ENCODE results near the gene MAG. TPM values are rescaled to one million over a fixed set of nuclear protein-coding genes. Genes with fewer than 3 reads are reported as not detected.

The MAG gene
- total RNA-seq, 4 donors from 2014 or later: 0.65 to 2.4 (median 1.2) TPM; not detected in 1

DNA sequence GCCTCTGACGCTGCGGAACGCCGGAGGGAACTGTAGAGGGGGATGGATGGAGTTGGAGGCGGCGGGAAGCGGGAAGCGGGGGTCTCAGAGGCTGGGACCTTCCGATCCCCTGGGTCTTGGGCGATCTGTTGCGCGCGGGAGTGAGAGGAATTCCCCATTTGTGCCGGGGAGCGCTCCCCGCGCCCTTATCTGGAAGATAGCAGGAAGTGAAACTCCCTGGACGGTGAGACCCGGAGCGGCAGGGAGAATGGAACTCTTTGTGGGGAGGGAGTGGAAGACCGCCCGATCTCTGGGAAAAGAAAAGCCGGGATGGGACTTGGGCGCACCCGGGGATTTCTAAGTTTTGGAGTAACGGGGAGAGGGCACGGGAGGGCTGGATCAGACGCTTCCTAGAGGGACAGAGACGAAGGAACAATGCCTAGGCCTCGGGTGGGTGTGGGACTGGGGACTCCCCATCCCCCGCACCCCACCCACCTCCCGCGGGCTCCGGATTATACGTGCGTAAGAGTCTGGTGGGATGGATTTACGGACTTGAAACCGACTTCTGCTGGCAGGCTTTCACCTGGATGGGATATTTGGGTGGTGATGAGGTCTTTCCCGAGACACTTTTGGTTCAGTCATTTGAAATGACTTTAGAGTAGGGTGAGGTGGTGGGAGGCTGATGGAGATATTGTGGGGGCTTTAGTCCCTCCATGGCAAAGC is 42.7 kb upstream of the MAG start:
- Histone ChIP-seq H3K4me1 (peaks cover 9 to 23% (median 21%) of the 10 kb centered on the region in 4 donors), H3K4me3 (peak overlapping the region; percentile 49 to 62 (median 51)), H3K27ac (replicated peaks in 1 of 4) (peak overlapping the region; percentile 55 to 73 (median 64)), H3K9me3 (peaks cover 0 to 6% (median 2%) of the 10 kb centered on the region in 4 donors), H3K36me3 (no peaks in the 10 kb centered on the region), H3K27me3 (peaks cover 0 to 83% (median 17%) of the 10 kb centered on the region in 4 donors)
- TF ChIP-seq POLR2AphosphoS5 (IDR thresholded peaks at IDR 0.05) (no peak), POLR2A (IDR thresholded peaks at IDR 0.05; ENCODE audit: low read depth) (no peak), EP300 (IDR thresholded peaks at IDR 0.05) (no peak)
- TF ChIP-seq, protein P1, sequence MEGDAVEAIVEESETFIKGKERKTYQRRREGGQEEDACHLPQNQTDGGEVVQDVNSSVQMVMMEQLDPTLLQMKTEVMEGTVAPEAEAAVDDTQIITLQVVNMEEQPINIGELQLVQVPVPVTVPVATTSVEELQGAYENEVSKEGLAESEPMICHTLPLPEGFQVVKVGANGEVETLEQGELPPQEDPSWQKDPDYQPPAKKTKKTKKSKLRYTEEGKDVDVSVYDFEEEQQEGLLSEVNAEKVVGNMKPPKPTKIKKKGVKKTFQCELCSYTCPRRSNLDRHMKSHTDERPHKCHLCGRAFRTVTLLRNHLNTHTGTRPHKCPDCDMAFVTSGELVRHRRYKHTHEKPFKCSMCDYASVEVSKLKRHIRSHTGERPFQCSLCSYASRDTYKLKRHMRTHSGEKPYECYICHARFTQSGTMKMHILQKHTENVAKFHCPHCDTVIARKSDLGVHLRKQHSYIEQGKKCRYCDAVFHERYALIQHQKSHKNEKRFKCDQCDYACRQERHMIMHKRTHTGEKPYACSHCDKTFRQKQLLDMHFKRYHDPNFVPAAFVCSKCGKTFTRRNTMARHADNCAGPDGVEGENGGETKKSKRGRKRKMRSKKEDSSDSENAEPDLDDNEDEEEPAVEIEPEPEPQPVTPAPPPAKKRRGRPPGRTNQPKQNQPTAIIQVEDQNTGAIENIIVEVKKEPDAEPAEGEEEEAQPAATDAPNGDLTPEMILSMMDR (IDR thresholded peaks at IDR 0.05): no peak
- intact Hi-C loops (cut with DNase I): no loop called here
- WGBS: 9% methylated on average over 39 of the region's 39 CpGs
- DNase-seq (ENCODE audit: extremely low spot score): peak; percentile 72

DNA sequence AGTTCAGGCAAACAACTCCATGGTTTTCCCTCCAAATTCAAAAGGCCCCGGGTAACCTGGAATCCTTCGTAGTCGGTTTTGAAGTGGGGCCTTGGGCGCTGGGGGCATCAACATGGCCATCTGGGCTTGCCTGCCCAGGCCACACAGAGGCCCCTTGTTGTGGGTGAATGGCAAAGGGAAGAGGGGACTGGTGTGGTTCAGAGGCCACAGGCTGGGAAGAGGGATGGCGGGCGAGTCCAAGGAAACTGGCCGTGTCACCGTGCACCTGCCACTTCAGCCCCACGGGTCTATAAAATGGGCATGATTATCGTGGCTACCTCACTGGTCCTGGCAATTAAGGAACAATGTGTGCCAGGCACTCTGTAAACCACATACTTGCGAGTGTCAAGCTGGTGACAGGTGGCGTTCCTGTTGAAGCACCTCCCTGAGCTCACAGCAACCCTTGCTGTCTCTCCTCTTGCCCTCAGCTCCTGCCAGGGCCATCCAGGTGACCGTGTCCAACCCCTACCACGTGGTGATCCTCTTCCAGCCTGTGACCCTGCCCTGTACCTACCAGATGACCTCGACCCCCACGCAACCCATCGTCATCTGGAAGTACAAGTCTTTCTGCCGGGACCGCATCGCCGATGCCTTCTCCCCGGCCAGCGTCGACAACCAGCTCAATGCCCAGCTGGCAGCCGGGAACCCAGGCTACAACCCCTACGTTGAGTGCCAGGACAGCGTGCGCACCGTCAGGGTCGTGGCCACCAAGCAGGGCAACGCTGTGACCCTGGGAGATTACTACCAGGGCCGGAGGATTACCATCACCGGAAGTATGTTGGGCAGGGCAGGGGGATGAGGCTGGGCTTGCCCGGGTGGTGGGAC is 41.9 kb upstream of the MAG start:
- 82% methylated on average over 31 of the region's 34 CpGs for WGBS
- TF ChIP-seq, protein P1 (IDR thresholded peaks at IDR 0.05): no peak
- TF ChIP-seq EP300 (IDR thresholded peaks at IDR 0.05) (no peak), POLR2A (IDR thresholded peaks at IDR 0.05; ENCODE audit: low read depth) (no peak), POLR2AphosphoS5 (IDR thresholded peaks at IDR 0.05) (no peak)
- Histone ChIP-seq H3K9me3 (peaks cover 0 to under 1% (median 0%) of the 10 kb centered on the region in 4 donors), H3K27me3 (peaks cover 0 to 90% (median 17%) of the 10 kb centered on the region in 4 donors), H3K4me3 (peak overlapping the region; percentile 49 to 62 (median 51)), H3K27ac (replicated peaks in 1 of 4) (peak overlapping the region in 1 of 4 donors; percentile 60), H3K36me3 (no peaks in the 10 kb centered on the region), H3K4me1 (peaks cover 11 to 23% (median 22%) of the 10 kb centered on the region in 4 donors)
- intact Hi-C loops (cut with DNase I): no loop called here
- DNase-seq (ENCODE audit: extremely low spot score): peak; percentile 85

DNA sequence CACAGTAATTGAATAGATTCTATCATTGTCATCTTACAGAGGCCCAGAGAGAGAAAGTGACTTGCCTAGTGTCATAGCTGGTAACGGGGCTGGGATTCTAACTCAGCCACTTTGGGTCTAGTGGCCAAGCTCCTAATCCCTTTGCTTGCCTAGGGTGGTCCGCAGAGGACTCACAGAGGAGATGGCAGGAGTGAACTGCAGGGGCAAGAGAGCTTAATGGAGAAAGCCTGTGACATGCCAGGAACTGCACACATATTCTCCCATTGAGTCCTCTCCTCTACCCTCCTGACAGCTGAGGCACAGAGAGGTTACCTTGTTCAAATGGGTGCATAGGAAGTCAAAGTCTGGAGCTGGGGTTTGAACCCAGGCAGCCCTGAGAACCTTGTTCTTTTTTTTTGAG is 40.5 kb upstream of the MAG start:
- DNase-seq (ENCODE audit: extremely low spot score): peak; percentile 79
- Histone ChIP-seq H3K27ac (replicated peaks in 1 of 4) (no peak overlapping the region), H3K27me3 (peaks cover 0 to 86% (median 17%) of the 10 kb centered on the region in 4 donors), H3K9me3 (no peaks in the 10 kb centered on the region), H3K4me3 (no peak overlapping the region), H3K4me1 (peaks cover 15 to 26% (median 23%) of the 10 kb centered on the region in 4 donors), H3K36me3 (no peaks in the 10 kb centered on the region)
- TF ChIP-seq, protein P1 (IDR thresholded peaks at IDR 0.05): no peak
- TF ChIP-seq POLR2A (IDR thresholded peaks at IDR 0.05; ENCODE audit: low read depth) (no peak), EP300 (IDR thresholded peaks at IDR 0.05) (no peak), POLR2AphosphoS5 (IDR thresholded peaks at IDR 0.05) (no peak)
- intact Hi-C loops (cut with DNase I): no loop called here
- WGBS: 67% methylated on average over 2 of the region's 2 CpGs

DNA sequence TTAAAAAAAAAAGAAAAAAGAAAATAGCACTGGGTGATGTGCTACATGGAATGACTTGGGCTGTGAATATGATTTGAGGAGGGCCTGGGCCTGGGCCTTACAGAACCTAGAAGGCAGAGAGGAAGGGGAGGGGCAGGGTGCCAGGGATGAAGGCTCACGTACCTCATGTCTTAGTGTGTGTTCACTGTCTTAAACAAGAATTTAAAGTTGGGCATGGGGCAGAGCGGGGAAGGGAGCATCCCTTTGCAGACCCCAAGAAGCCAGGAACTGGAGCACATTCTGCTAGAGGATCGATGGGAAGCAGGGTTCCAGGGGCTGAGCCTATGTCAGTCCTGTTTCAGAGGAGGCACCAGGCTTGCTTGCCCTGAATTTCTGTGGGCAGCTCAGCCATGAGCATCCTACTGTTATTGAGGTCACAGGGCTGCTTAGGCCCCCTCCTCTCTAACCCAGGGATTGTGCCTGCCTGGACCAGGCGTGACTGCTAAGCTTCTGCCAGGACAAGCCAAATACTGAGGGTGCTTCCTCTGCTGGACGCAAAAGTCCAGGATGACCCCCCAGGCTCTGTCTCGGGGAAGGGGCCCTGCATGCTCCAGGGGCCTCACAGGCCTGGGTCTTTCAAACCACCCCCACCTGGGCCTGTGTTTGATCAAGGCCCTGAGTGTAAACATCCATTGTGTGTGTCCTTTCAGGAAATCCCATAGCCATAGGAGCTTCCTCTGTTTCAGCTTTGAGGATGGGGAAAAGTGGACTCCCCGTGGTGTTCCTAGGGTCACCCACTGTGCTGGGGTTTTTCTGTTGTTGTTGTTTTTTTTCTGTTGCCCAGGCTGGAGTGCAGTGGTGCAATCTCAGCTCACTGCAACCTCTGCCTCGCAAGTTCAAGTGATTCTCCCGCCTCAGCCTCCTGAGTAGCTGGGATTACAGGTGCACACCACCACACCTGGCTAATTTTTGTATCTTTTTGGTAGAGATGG is 38.4 kb upstream of the MAG start:
- Histone ChIP-seq H3K9me3 (no peaks in the 10 kb centered on the region), H3K27me3 (peaks cover 0 to 79% (median 10%) of the 10 kb centered on the region in 4 donors), H3K4me3 (no peak overlapping the region), H3K27ac (replicated peaks in 1 of 4) (peak overlapping the region in 2 of 4 donors; percentile 25 to 48), H3K36me3 (no peaks in the 10 kb centered on the region), H3K4me1 (peaks cover 10 to 15% (median 13%) of the 10 kb centered on the region in 4 donors)
- intact Hi-C loops (cut with DNase I): no loop called here
- WGBS: 90% methylated on average over 8 of the region's 9 CpGs
- TF ChIP-seq EP300 (IDR thresholded peaks at IDR 0.05): no peak
- TF ChIP-seq POLR2AphosphoS5 (IDR thresholded peaks at IDR 0.05): no peak
- TF ChIP-seq, protein P1 (IDR thresholded peaks at IDR 0.05): no peak
- no peak for TF ChIP-seq POLR2A (IDR thresholded peaks at IDR 0.05; ENCODE audit: low read depth)
- DNase-seq (ENCODE audit: extremely low spot score): peak; percentile 78

Data from esophagus muscularis mucosa (tissue), 4 donors.